HG03439 (cell line): Measurements from ENCODE around the gene RNF212.

ENCODE experiments used
- ATAC-seq: cut with Tn5 transposase; IDR thresholded peaks from one replicate; pipeline ENCODE4 v1.9.1; 2021; ENCODE audit warnings: mild to moderate bottlenecking, moderate library complexity; ENCODE audit not compliant: unreplicated experiment

RNF212 gene

GRCh38 chr4:1115528-1116293 is 2.3 kb upstream of the RNF212 start:
- ATAC-seq = no peak

- ATAC-seq = no peak
Measured at GRCh38 chr4:1112821-1113182, 562 bp downstream of the RNF212 start.

- no peak for ATAC-seq
Measured at GRCh38 chr4:1112174-1112820, 1.1 kb downstream of the RNF212 start.

- no peak for ATAC-seq
Measured at GRCh38 chr4:1111259-1111809, 2.0 kb downstream of the RNF212 start.

- ATAC-seq = no peak
Measured at GRCh38 chr4:1109898-1110506, 3.4 kb downstream of the RNF212 start.

- ATAC-seq = no peak
Measured at GRCh38 chr4:1109333-1109732, 4.0 kb downstream of the RNF212 start.

- ATAC-seq = no peak
Measured at GRCh38 chr4:1105662-1106061, 7.7 kb downstream of the RNF212 start.

GRCh38 chr4:1105067-1105466 is 8.3 kb downstream of the RNF212 start:
- ATAC-seq = no peak

- no peak for ATAC-seq
Measured at GRCh38 chr4:1104647-1105046, 8.7 kb downstream of the RNF212 start.

GRCh38 chr4:1099684-1100335 is 13.6 kb downstream of the RNF212 start:
- no peak for ATAC-seq

- no peak for ATAC-seq
Measured at GRCh38 chr4:1099270-1099669, 14.1 kb downstream of the RNF212 start.

- ATAC-seq = no peak
Measured at GRCh38 chr4:1098311-1098925, 14.9 kb downstream of the RNF212 start.

GRCh38 chr4:1097553-1097952 is 15.8 kb downstream of the RNF212 start:
- ATAC-seq = no peak

GRCh38 chr4:1096841-1097240 is 16.5 kb downstream of the RNF212 start:
- no peak for ATAC-seq

- no peak for ATAC-seq
Measured at GRCh38 chr4:1094336-1094690, 19.1 kb downstream of the RNF212 start.

- ATAC-seq = no peak
Measured at GRCh38 chr4:1093391-1094335, 19.7 kb downstream of the RNF212 start.

GRCh38 chr4:1092983-1093361 is 20.4 kb downstream of the RNF212 start:
- no peak for ATAC-seq

GRCh38 chr4:1092026-1092982 is 21.1 kb downstream of the RNF212 start:
- no peak for ATAC-seq

- ATAC-seq = no peak
Measured at GRCh38 chr4:1091561-1091995, 21.8 kb downstream of the RNF212 start.
